ENCODE results near the gene CRIM1. TPM values are rescaled to one million over a fixed set of nuclear protein-coding genes. Genes with fewer than 3 reads are reported as not detected.

CRIM1 gene
- total RNA-seq, 1 donor, result 949 TPM

- TF ChIP-seq CTCF (IDR thresholded peaks at IDR 0.05; ENCODE audit: insufficient read depth, low read depth, low read length), result no peak
- no peak overlapping the region for H3K4me3 ChIP-seq (ENCODE audit: low read depth, low read length)
- peak; percentile 53 for DNase-seq (ENCODE audit: low read depth)
Measured at GRCh38 chr2:36562240-36562639, 206.7 kb downstream of the CRIM1 start.

- H3K4me3 ChIP-seq (ENCODE audit: low read depth, low read length), result peak overlapping the region; percentile 10
- peak; percentile 77 for DNase-seq (ENCODE audit: low read depth)
- TF ChIP-seq CTCF (IDR thresholded peaks at IDR 0.05; ENCODE audit: insufficient read depth, low read depth, low read length), result no peak
Measured at GRCh38 chr2:36562973-36563532, 207.5 kb downstream of the CRIM1 start.

GRCh38 chr2:36564377-36564930, 208.9 kb downstream of the CRIM1 start:
- no peak for TF ChIP-seq CTCF (IDR thresholded peaks at IDR 0.05; ENCODE audit: insufficient read depth, low read depth, low read length)
- no peak for DNase-seq (ENCODE audit: low read depth)
- H3K4me3 ChIP-seq (ENCODE audit: low read depth, low read length), result no peak overlapping the region

GRCh38 chr2:36565712-36566111, 210.1 kb downstream of the CRIM1 start:
- no peak for TF ChIP-seq CTCF (IDR thresholded peaks at IDR 0.05; ENCODE audit: insufficient read depth, low read depth, low read length)
- DNase-seq (ENCODE audit: low read depth), result no peak
- H3K4me3 ChIP-seq (ENCODE audit: low read depth, low read length), result no peak overlapping the region

- H3K4me3 ChIP-seq (ENCODE audit: low read depth, low read length), result no peak overlapping the region
- no peak for TF ChIP-seq CTCF (IDR thresholded peaks at IDR 0.05; ENCODE audit: insufficient read depth, low read depth, low read length)
- no peak for DNase-seq (ENCODE audit: low read depth)
Measured at GRCh38 chr2:36566887-36567286, 211.3 kb downstream of the CRIM1 start.

GRCh38 chr2:36567711-36568408, 212.3 kb downstream of the CRIM1 start:
- H3K4me3 ChIP-seq (ENCODE audit: low read depth, low read length), result no peak overlapping the region
- peak; percentile 20 for DNase-seq (ENCODE audit: low read depth)
- TF ChIP-seq CTCF (IDR thresholded peaks at IDR 0.05; ENCODE audit: insufficient read depth, low read depth, low read length), result no peak

All from fibroblast of villous mesenchyme (primary cell).